Glomerular visceral epithelial cell (primary cell): ENCODE results near the gene PCSK5.

Experiments
- DNase-seq: peaks from one replicate; pipeline ENCODE4 v3.0.0-alpha.2; 2016; ENCODE audit errors: extremely low spot score

The PCSK5 gene

GRCh38 chr9:75921391-75922127, 31.1 kb downstream of the PCSK5 start:
- DNase-seq = no peak

- no peak for DNase-seq
These were observed 35.9 kb downstream of the PCSK5 start for GRCh38 chr9:75926385-75926784.

GRCh38 chr9:75927356-75927755, 36.9 kb downstream of the PCSK5 start:
- no peak for DNase-seq

- DNase-seq = no peak
These were observed 39.7 kb downstream of the PCSK5 start for GRCh38 chr9:75930190-75930589.

GRCh38 chr9:75930730-75931321, 40.4 kb downstream of the PCSK5 start:
- DNase-seq = no peak

GRCh38 chr9:75933982-75934381, 43.5 kb downstream of the PCSK5 start:
- no peak for DNase-seq

GRCh38 chr9:75935591-75935990, 45.1 kb downstream of the PCSK5 start:
- no peak for DNase-seq

GRCh38 chr9:75937521-75938258, 47.2 kb downstream of the PCSK5 start:
- DNase-seq = no peak

GRCh38 chr9:75938946-75939345, 48.5 kb downstream of the PCSK5 start:
- DNase-seq = no peak

- no peak for DNase-seq
These were observed 49.2 kb downstream of the PCSK5 start for GRCh38 chr9:75939536-75940111.

- DNase-seq = no peak
These were observed 50.6 kb downstream of the PCSK5 start for GRCh38 chr9:75941066-75941465.

GRCh38 chr9:75941577-75942311, 51.3 kb downstream of the PCSK5 start:
- DNase-seq = no peak

GRCh38 chr9:75946766-75947165, 56.3 kb downstream of the PCSK5 start:
- no peak for DNase-seq

- DNase-seq = no peak
These were observed 56.8 kb downstream of the PCSK5 start for GRCh38 chr9:75947233-75947632.

- no peak for DNase-seq
These were observed 60.5 kb downstream of the PCSK5 start for GRCh38 chr9:75950998-75951397.

- DNase-seq = no peak
These were observed 62.7 kb downstream of the PCSK5 start for GRCh38 chr9:75953218-75953617.

GRCh38 chr9:75956161-75956560, 65.7 kb downstream of the PCSK5 start:
- no peak for DNase-seq

- DNase-seq = no peak
These were observed 66.6 kb downstream of the PCSK5 start for GRCh38 chr9:75957116-75957515.

- DNase-seq = no peak
These were observed 67.8 kb downstream of the PCSK5 start for GRCh38 chr9:75958226-75958625.

- DNase-seq = no peak
These were observed 70.1 kb downstream of the PCSK5 start for GRCh38 chr9:75960551-75960950.

- DNase-seq = no peak
These were observed 71.7 kb downstream of the PCSK5 start for GRCh38 chr9:75962013-75962661.
